ENCODE measurements around the gene CDC42SE2.
"Not testable (repeated sequence)": the region's sequence is repeated elsewhere in the genome, so short reads cannot be mapped to it uniquely, and the experiment has no call there.

Gene CDC42SE2

DNA sequence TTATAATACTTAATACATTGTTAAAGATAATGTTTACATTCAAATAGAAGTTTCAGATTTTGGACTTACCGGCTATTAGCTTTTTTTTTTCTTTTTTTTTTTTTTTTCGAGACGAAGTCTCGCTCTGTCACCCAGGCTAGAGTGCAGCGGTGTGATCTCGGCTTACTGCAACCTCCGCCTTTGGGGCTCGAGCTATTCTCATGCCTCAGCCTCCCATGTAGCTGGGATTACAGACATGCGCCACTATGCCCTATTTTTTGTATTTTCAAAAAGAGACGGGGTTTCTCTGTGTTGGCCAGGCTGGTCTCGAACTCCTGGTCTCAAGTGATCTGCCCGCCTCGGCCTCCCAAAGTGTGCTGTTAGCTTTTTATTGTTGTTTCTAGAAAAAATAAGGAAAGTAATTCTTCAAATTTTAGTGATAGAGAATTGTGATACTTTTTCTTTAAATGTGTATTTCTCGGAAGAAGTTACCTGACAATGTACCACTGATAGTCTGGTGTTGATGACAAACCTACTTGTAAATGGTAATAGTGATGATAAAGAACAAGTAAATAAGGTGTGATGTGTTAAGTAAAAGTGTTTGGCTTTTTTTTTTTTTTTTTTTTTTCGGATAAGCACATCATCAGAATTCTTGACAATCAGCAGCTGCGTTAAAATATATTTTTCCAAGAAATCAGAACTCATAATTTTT is 2.7 kb downstream of the CDC42SE2 start:
- H2BK120ac ChIP-seq (ENCODE audit: low read depth, low read length), result no peak overlapping the region
- no peak overlapping the region for H2AK5ac ChIP-seq (ENCODE audit: low read depth, low read length)
- H3K27me3 ChIP-seq (ENCODE audit: control insufficient read depth in 3 of 3, insufficient read depth in 3 of 3, low read depth in 1 of 3, low read length in 3 of 3), result no peaks in the 10 kb centered on the region
- no peak overlapping the region for H3K27ac ChIP-seq (replicated peaks; ENCODE audit: low read length)
- peaks cover under 1 to 2% of the 10 kb centered on the region in 2 donors for H3K4me1 ChIP-seq (ENCODE audit: control insufficient read depth in 2 of 2, insufficient read depth in 1 of 2, low read depth in 1 of 2, low read length in 2 of 2)
- H2BK15ac ChIP-seq (ENCODE audit: low read length), result no peak overlapping the region
- no peak overlapping the region for H3K18ac ChIP-seq (ENCODE audit: low read length)
- no peak overlapping the region for H3K4ac ChIP-seq (ENCODE audit: low read length)
- no peak overlapping the region for H4K91ac ChIP-seq (ENCODE audit: low read depth, low read length, poor library complexity)
- no peak overlapping the region for H3K23ac ChIP-seq (ENCODE audit: low read depth, low read length, poor library complexity)
- no peak overlapping the region for H3K4me3 ChIP-seq (ENCODE audit: low read length in 2 of 2)
- H2BK5ac ChIP-seq (ENCODE audit: low read length), result no peak overlapping the region
- H3K14ac ChIP-seq (ENCODE audit: low read length), result no peak overlapping the region
- no peak overlapping the region for H3K4me2 ChIP-seq (ENCODE audit: insufficient read depth, low read length, poor library complexity, severe bottlenecking)
- WGBS, 2 donors (ENCODE audit: extremely low coverage in 2 of 2, insufficient read length in 2 of 2, insufficient replicate concordance in 1 of 2), result no CpG with 5 or more reads among the region's 16 CpGs
- no peaks in the 10 kb centered on the region for H3K9me3 ChIP-seq (replicated peaks in 1 of 2; ENCODE audit: control insufficient read depth in 2 of 2, insufficient read depth in 1 of 2, low read depth in 1 of 2, low read length in 2 of 2)
- no peak overlapping the region for H2BK12ac ChIP-seq (ENCODE audit: low read length)
- H3K9ac ChIP-seq (ENCODE audit: low read depth, low read length, poor library complexity), result no peak overlapping the region
- H2AFZ ChIP-seq (ENCODE audit: low read length), result no peak overlapping the region
- H4K8ac ChIP-seq (ENCODE audit: low read depth, low read length), result no peak overlapping the region
- no peak for DNase-seq (ENCODE audit: low spot score)
- H3K36me3 ChIP-seq (replicated peaks in 1 of 2; ENCODE audit: control insufficient read depth in 2 of 2, insufficient read depth in 2 of 2, low read length in 2 of 2), result no peaks in the 10 kb centered on the region
- no peaks in the 10 kb centered on the region for H3K79me1 ChIP-seq (ENCODE audit: low read depth, low read length)

- Histone ChIP-seq H2AFZ (ENCODE audit: low read length) (no peak overlapping the region), H3K27ac (replicated peaks; ENCODE audit: low read length) (no peak overlapping the region), H2AK5ac (ENCODE audit: low read depth, low read length) (no peak overlapping the region), H2BK15ac (ENCODE audit: low read length) (no peak overlapping the region), H3K23ac (ENCODE audit: low read depth, low read length, poor library complexity) (no peak overlapping the region), H3K18ac (ENCODE audit: low read length) (no peak overlapping the region), H3K4me3 (ENCODE audit: low read length in 2 of 2) (no peak overlapping the region), H3K9ac (ENCODE audit: low read depth, low read length, poor library complexity) (no peak overlapping the region), H4K8ac (ENCODE audit: low read depth, low read length) (no peak overlapping the region), H4K91ac (ENCODE audit: low read depth, low read length, poor library complexity) (no peak overlapping the region), H3K9me3 (replicated peaks in 1 of 2; ENCODE audit: control insufficient read depth in 2 of 2, insufficient read depth in 1 of 2, low read depth in 1 of 2, low read length in 2 of 2) (no peaks in the 10 kb centered on the region), H2BK5ac (ENCODE audit: low read length) (no peak overlapping the region), H3K36me3 (replicated peaks in 1 of 2; ENCODE audit: control insufficient read depth in 2 of 2, insufficient read depth in 2 of 2, low read length in 2 of 2) (no peaks in the 10 kb centered on the region), H3K79me1 (ENCODE audit: low read depth, low read length) (peaks cover 2% of the 10 kb centered on the region), H3K14ac (ENCODE audit: low read length) (no peak overlapping the region), H3K4me2 (ENCODE audit: insufficient read depth, low read length, poor library complexity, severe bottlenecking) (no peak overlapping the region), H3K27me3 (ENCODE audit: control insufficient read depth in 3 of 3, insufficient read depth in 3 of 3, low read depth in 1 of 3, low read length in 3 of 3) (no peaks in the 10 kb centered on the region), H3K4ac (ENCODE audit: low read length) (no peak overlapping the region), H3K4me1 (ENCODE audit: control insufficient read depth in 2 of 2, insufficient read depth in 1 of 2, low read depth in 1 of 2, low read length in 2 of 2) (peaks cover 0 to 3% of the 10 kb centered on the region in 2 donors), H2BK12ac (ENCODE audit: low read length) (no peak overlapping the region), H2BK120ac (ENCODE audit: low read depth, low read length) (no peak overlapping the region)
- DNase-seq (ENCODE audit: low spot score), result no peak
- no CpG with 5 or more reads among the region's 12 CpGs for WGBS, 2 donors (ENCODE audit: extremely low coverage in 2 of 2, insufficient read length in 2 of 2, insufficient replicate concordance in 1 of 2)
Observed at GRCh38 chr5:131268758-131269370, 5.0 kb downstream of the CDC42SE2 start.

DNA sequence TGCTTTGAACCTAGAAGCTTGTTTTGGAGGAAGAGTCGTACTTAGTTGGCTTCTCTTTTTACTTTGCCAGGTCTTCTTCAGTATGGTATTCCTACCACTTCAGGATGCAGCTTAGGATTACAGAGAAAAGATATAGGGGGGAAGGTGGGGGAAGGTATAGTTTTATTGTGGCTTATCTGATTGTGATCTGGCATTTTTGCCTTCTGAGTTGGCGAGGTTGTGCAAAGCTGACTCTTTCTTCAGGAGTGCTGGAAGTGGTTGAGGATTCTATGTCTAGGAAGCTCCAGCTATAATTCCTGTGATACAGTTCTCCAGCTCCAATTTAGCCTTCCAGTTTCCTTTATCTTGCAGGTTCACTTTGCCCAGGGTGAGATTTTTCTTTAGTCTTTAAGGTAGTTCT is 7.0 kb downstream of the CDC42SE2 start:
- H2BK12ac ChIP-seq (ENCODE audit: low read length), result no peak overlapping the region
- no peak overlapping the region for H3K23ac ChIP-seq (ENCODE audit: low read depth, low read length, poor library complexity)
- no peak overlapping the region for H2AFZ ChIP-seq (ENCODE audit: low read length)
- H2BK5ac ChIP-seq (ENCODE audit: low read length), result no peak overlapping the region
- no peak overlapping the region for H3K4ac ChIP-seq (ENCODE audit: low read length)
- H3K27me3 ChIP-seq (ENCODE audit: control insufficient read depth in 3 of 3, insufficient read depth in 3 of 3, low read depth in 1 of 3, low read length in 3 of 3), result no peaks in the 10 kb centered on the region
- H3K9ac ChIP-seq (ENCODE audit: low read depth, low read length, poor library complexity), result no peak overlapping the region
- no peak overlapping the region for H3K18ac ChIP-seq (ENCODE audit: low read length)
- no peak overlapping the region for H2BK120ac ChIP-seq (ENCODE audit: low read depth, low read length)
- H3K4me2 ChIP-seq (ENCODE audit: insufficient read depth, low read length, poor library complexity, severe bottlenecking), result no peak overlapping the region
- H3K9me3 ChIP-seq (replicated peaks in 1 of 2; ENCODE audit: control insufficient read depth in 2 of 2, insufficient read depth in 1 of 2, low read depth in 1 of 2, low read length in 2 of 2), result no peaks in the 10 kb centered on the region
- no peaks in the 10 kb centered on the region for H3K36me3 ChIP-seq (replicated peaks in 1 of 2; ENCODE audit: control insufficient read depth in 2 of 2, insufficient read depth in 2 of 2, low read length in 2 of 2)
- no CpG with 5 or more reads among the region's 2 CpGs for WGBS, 2 donors (ENCODE audit: extremely low coverage in 2 of 2, insufficient read length in 2 of 2, insufficient replicate concordance in 1 of 2)
- peaks cover 0 to 3% of the 10 kb centered on the region in 2 donors for H3K4me1 ChIP-seq (ENCODE audit: control insufficient read depth in 2 of 2, insufficient read depth in 1 of 2, low read depth in 1 of 2, low read length in 2 of 2)
- H3K4me3 ChIP-seq (ENCODE audit: low read length in 2 of 2), result no peak overlapping the region
- H4K91ac ChIP-seq (ENCODE audit: low read depth, low read length, poor library complexity), result no peak overlapping the region
- H3K14ac ChIP-seq (ENCODE audit: low read length), result no peak overlapping the region
- no peak overlapping the region for H4K8ac ChIP-seq (ENCODE audit: low read depth, low read length)
- no peak overlapping the region for H2AK5ac ChIP-seq (ENCODE audit: low read depth, low read length)
- DNase-seq (ENCODE audit: low spot score), result no peak
- H3K27ac ChIP-seq (replicated peaks; ENCODE audit: low read length), result no peak overlapping the region
- no peak overlapping the region for H2BK15ac ChIP-seq (ENCODE audit: low read length)
- H3K79me1 ChIP-seq (ENCODE audit: low read depth, low read length), result peaks cover 2% of the 10 kb centered on the region

DNA sequence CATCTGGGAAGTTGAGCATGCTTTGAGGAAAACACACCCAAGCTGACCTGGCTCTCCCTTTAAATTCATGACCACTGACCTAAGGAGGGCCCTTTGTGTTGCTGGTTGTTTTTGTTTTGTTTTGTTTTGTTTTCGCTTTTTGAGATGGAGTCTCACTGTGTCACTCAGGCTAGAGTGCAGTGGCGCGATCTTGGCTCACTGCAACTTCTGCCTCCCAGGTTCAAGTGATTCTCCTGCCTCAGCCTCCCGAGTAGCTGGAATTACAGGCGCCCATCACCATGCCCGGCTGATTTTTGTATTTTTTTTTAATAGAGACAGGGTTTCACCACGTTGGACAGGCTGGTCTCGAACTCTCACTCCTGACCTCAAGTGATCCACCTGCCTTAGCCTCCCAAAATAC is 8.0 kb downstream of the CDC42SE2 start:
- not testable (repeated sequence) for H4K8ac ChIP-seq (ENCODE audit: low read depth, low read length); H3K79me1 ChIP-seq (ENCODE audit: low read depth, low read length); H3K27me3 ChIP-seq (ENCODE audit: control insufficient read depth in 3 of 3, insufficient read depth in 3 of 3, low read depth in 1 of 3, low read length in 3 of 3); H2BK15ac ChIP-seq (ENCODE audit: low read length); H3K4me3 ChIP-seq (ENCODE audit: low read length in 2 of 2); H3K4me2 ChIP-seq (ENCODE audit: insufficient read depth, low read length, poor library complexity, severe bottlenecking); H3K14ac ChIP-seq (ENCODE audit: low read length); H2BK5ac ChIP-seq (ENCODE audit: low read length); H3K23ac ChIP-seq (ENCODE audit: low read depth, low read length, poor library complexity); H2BK120ac ChIP-seq (ENCODE audit: low read depth, low read length); H3K18ac ChIP-seq (ENCODE audit: low read length); H2AFZ ChIP-seq (ENCODE audit: low read length); H3K27ac ChIP-seq (replicated peaks; ENCODE audit: low read length); H3K36me3 ChIP-seq (replicated peaks in 1 of 2; ENCODE audit: control insufficient read depth in 2 of 2, insufficient read depth in 2 of 2, low read length in 2 of 2); H2BK12ac ChIP-seq (ENCODE audit: low read length); H3K9ac ChIP-seq (ENCODE audit: low read depth, low read length, poor library complexity); DNase-seq (ENCODE audit: low spot score); H4K91ac ChIP-seq (ENCODE audit: low read depth, low read length, poor library complexity); H3K4me1 ChIP-seq (ENCODE audit: control insufficient read depth in 2 of 2, insufficient read depth in 1 of 2, low read depth in 1 of 2, low read length in 2 of 2); H3K4ac ChIP-seq (ENCODE audit: low read length); H2AK5ac ChIP-seq (ENCODE audit: low read depth, low read length); H3K9me3 ChIP-seq (replicated peaks in 1 of 2; ENCODE audit: control insufficient read depth in 2 of 2, insufficient read depth in 1 of 2, low read depth in 1 of 2, low read length in 2 of 2)
- no CpG with 5 or more reads among the region's 8 CpGs for WGBS, 2 donors (ENCODE audit: extremely low coverage in 2 of 2, insufficient read length in 2 of 2, insufficient replicate concordance in 1 of 2)
